Activated T-helper 17 cell treated with anti-CD3 and anti-CD28 coated beads, Interleukin-2, amount 50 U/mL, for 72 hours (primary cell): Measurements from ENCODE around the gene ALKBH4. TPM values are rescaled to one million over a fixed set of nuclear protein-coding genes. Genes with fewer than 3 reads are reported as not detected.
A peak's percentile ranks its signal among the peaks of the same experiment; 100 is the strongest.
"Not testable (repeated sequence)": the region's sequence is repeated elsewhere in the genome, so short reads cannot be mapped to it uniquely, and the experiment has no call there.

Experiments used
- ATAC-seq: fragments of 150-1000 bp; cut with Tn5 transposase; replicated peaks from 2 replicates; pipeline ENCODE4 v1.10.0; 2021; ENCODE audit warnings: mild to moderate bottlenecking, moderate library complexity
- H3K27ac Mint-ChIP-seq: one replicate; pipeline ENCODE4 v1.8.0; 2022; ENCODE audit warnings: mixed read lengths
- H3K27me3 Mint-ChIP-seq: one replicate; pipeline ENCODE4 v1.8.0; 2022; ENCODE audit warnings: mixed read lengths
- H3K36me3 Mint-ChIP-seq: one replicate; pipeline ENCODE4 v1.8.0; 2022; ENCODE audit warnings: low read depth, mild to moderate bottlenecking, mixed read lengths
- H3K4me1 Mint-ChIP-seq: one replicate; pipeline ENCODE4 v1.8.0; 2022; ENCODE audit warnings: mixed read lengths
- H3K4me3 Mint-ChIP-seq: one replicate; pipeline ENCODE4 v1.8.0; 2022; ENCODE audit warnings: mild to moderate bottlenecking, mixed read lengths
- H3K9me3 Mint-ChIP-seq: one replicate; pipeline ENCODE4 v1.8.0; 2022; ENCODE audit warnings: mixed read lengths
- total RNA-seq, 2 donors: library from RNA; stranded (reverse); gene quantifications; one replicate each; pipeline ENCODE4 v1.2.3, GENCODE V29; 2022

Gene ALKBH4
- total RNA-seq, 2 donors from 2014 or later, result 9.0 to 9.2 TPM

DNA sequence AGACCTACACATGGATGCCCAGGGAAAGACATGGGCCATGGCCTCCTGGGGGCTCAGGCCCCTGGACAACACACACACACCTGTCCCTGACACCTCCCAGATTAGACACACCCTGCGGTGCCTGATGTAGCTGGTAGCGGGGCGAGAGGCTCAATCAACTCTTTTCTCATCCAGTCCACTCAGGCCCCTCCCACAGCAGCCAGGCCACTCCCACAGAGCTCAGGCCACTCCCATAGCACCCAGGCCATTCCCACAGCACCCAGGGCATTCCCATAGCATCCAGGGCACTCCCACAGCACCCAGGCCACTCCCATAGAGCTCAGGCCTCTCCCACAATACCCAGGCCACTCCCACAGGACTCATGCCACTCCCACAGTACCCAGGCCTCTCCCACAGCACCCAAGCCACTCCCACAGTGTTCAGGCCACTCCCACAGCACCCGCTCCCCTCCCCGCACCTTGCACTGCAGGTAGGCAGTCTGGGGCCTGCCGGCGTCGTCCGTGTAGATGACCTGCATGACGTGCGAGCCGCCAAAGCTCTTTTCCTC is 25.9 kb upstream of the ALKBH4 start:
- not testable (repeated sequence) for H3K36me3 Mint-ChIP-seq, H3K4me1 Mint-ChIP-seq, H3K27ac Mint-ChIP-seq, H3K4me3 Mint-ChIP-seq, H3K27me3 Mint-ChIP-seq, H3K9me3 Mint-ChIP-seq
- ATAC-seq, result peak; percentile 73

DNA sequence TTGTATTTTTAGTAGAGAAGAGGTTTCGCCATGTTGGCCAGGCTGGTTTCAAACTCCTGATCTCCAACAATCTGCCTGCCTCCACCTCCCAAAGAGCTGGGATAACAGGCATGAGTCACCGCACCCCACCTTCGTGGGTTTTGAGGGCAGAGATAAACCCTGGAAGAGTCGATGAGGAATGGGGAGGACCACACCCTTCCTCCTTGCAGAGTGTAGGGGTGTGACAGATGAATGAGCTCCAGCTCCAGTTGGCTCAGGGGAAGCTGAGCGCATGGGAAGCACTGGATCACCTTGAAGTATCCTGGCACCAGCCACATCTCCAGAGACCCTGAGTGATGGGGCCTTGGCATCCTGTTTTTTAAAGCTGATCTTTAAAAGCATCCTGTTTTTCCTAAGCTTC is 19.7 kb upstream of the ALKBH4 start:
- H3K36me3 Mint-ChIP-seq, H3K27ac Mint-ChIP-seq, H3K4me1 Mint-ChIP-seq, H3K4me3 Mint-ChIP-seq, H3K9me3 Mint-ChIP-seq, H3K27me3 Mint-ChIP-seq, ATAC-seq: not testable (repeated sequence)

DNA sequence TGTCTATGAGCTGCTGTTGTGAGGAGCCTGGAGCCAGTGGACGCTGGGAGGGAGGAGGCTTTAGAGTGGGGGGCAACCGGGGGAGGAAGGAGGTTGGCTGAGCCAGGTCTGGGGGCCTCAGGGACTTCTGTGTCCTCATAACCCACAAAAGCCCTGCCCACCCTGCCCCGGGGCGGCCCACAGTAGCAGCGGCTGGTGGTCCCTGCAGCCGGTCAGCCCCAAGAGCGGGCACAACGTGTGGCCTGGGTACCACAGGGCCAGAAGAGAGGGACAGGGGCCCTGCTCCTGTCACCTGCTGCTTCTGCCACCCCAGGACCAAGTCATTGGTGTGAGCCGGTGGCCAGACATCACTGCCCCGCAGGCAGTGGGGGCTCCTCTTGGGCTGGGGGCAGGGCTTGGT is 17.3 kb upstream of the ALKBH4 start:
- not testable (repeated sequence) for ATAC-seq, H3K4me1 Mint-ChIP-seq, H3K9me3 Mint-ChIP-seq, H3K27me3 Mint-ChIP-seq, H3K36me3 Mint-ChIP-seq, H3K4me3 Mint-ChIP-seq, H3K27ac Mint-ChIP-seq

DNA sequence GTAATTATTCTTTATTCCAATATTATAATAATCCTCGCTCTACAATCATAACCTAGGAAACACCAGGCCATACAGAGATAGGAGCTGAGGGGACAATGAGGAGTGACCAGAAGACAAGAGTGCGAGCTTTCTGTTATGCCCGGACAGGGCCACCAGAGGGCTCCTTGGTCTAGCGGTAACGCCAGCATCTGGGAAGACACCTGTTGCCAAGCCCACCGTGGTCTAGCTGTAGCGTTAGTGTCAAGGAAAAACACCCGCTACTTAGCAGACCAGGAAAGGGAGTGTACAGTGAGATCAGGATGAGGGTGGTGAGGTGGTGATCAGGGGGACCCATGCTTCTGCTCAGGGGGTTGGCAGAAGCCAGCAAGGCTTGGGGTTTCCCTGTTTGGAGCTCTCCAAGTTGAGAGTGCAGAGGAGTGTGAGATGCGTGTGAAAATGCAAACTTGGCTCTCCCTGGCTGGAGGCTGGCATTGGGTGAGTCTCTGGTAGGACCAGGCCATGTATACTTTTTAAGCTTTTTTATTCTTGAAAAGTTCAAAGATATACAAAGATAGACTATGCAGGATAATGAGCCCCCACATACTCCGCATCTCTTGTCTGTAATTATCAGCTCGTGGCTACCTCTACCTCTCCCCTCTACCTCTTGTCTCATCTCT is 15.4 kb upstream of the ALKBH4 start:
- H3K9me3 Mint-ChIP-seq, H3K27me3 Mint-ChIP-seq, H3K36me3 Mint-ChIP-seq, H3K4me1 Mint-ChIP-seq, H3K27ac Mint-ChIP-seq, H3K4me3 Mint-ChIP-seq, ATAC-seq: not testable (repeated sequence)

DNA sequence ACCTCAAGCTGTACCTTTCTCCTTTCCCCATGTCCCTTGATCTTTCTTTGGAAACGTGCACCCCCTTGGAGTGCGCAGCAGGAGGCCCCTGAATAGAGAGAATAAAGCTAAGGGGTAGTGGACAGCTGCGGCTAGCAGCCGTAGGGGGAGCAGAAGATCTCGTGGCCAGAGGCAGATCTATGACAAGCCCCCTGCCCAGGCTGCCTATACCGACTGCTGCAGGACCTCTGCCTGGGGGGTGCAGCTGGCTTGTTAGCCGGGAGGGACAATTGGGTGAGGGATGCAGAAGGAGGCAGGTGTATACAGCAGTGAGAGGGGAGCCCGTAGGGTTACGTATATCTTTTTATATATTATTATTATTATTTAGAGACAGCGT is 14.5 kb upstream of the ALKBH4 start:
- not testable (repeated sequence) for H3K4me3 Mint-ChIP-seq, H3K9me3 Mint-ChIP-seq, H3K4me1 Mint-ChIP-seq, H3K27me3 Mint-ChIP-seq, H3K36me3 Mint-ChIP-seq, H3K27ac Mint-ChIP-seq
- peak; percentile 20 for ATAC-seq

DNA sequence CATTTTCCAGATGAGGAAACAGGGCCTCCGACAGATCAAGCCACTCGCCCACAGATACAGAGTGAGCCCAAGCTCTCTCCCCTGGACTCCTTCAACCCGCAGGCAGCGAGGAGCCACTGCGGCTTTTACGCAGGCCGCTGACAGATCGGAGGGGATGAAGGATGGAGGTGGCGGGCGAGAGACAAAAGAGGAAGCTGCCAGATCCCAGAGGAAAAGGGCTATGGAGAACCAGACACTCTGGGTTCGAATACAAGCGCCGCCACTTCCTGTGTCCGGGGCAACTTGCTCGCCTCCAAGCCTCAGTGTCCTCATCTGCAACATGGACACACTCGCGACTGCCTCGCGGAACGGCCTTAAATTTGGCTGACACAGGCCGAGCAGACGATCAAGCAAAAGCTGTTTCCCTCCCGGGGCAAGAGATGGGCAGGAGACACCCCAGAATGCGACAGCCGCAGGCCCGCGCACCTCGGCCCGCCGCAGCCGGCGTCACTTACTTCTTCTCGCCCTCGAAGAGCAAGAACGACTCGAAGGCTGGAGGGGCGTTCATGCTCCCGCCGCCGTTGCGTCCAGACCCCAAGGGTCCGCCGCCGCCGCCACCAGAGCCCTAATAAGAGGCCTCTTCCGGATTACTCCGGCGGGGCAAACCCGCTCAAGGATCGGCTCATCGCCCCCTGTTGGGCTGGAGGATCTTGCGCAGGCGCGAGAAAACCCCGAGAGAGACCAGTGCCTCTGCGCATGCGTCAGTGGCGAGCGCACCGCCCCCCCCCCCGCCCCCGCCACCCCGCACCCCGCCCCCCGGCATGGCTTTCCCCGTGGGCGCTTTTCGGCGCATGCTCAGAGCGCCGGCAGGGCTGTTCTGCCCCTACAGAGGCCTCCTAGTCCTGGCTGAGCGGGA is 13.9 kb upstream of the ALKBH4 start, which contains the start of gene POLR2J:
Gene POLR2J, minus strand, starts transcription at position 609 of the 895 bp plus-strand sequence. Its CDS starts 62 bp downstream, at position 547.
- not testable (repeated sequence) for H3K4me1 Mint-ChIP-seq, H3K27ac Mint-ChIP-seq

DNA sequence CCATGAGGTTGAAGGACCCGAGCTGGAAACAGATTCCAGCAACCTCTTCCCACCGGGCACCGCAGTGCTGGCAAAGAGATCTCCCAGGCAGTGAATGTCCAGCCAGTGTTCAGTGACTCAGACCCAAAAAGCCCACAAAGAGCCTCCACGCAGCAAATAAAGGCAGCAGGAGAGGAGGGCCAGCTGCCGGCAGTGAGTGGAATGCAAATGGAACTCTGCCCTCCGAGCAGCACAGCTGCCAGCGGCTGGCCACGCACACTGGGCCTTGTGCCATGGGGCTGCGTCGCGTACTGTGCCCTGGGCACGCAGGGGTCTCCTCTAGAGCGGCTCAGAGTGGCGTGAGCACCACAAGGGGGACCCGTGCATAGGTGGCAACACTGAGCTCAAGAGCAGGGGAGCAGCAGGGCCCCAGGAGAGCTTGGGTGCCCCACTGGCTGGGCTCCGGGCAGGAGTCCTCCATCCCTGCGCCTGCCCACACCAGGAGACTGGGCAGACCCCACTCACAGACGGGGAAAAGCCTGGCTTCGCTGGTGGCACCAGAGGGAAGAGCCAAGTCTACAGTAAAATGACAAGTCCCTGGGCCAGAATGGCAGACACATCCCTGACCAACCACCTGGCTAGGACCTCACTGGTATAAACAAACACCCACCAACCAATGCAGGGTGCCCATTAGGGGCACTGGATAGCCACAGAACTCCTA is 10.2 kb upstream of the ALKBH4 start:
- not testable (repeated sequence) for ATAC-seq, H3K27me3 Mint-ChIP-seq, H3K9me3 Mint-ChIP-seq, H3K27ac Mint-ChIP-seq, H3K4me1 Mint-ChIP-seq, H3K4me3 Mint-ChIP-seq
- H3K36me3 Mint-ChIP-seq, result peaks cover 23% of the 10 kb centered on the region

More for the DNA sequence above, 13.9 kb upstream of the ALKBH4 start, which contains the start of gene POLR2J:
- not testable (repeated sequence) for H3K36me3 Mint-ChIP-seq, H3K27me3 Mint-ChIP-seq, H3K9me3 Mint-ChIP-seq
- ATAC-seq, result peak; percentile 85
- peak within 1 kb of the TSS; percentile 64 for H3K4me3 Mint-ChIP-seq

DNA sequence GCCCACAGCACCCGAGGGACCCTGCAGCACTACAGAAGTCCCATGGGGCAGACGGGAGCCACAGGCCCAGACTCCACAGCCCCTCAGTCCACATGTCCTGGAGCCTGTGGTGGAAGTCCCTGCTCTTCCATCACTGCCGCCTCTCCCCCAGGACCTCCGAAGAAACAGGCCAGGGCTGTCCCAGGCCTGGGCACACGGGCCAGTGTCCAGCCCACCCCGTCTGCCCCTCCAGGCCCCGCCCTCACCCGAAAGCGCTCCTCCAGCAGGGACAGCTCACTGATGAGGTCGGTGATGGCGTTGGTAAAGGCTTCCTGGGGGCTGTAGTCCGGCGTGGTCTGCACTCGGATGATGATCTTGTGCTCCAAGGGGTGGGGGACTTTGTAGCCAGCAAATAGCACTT is 9.5 kb upstream of the ALKBH4 start:
- not testable (repeated sequence) for ATAC-seq, H3K4me3 Mint-ChIP-seq, H3K4me1 Mint-ChIP-seq, H3K27ac Mint-ChIP-seq, H3K9me3 Mint-ChIP-seq, H3K27me3 Mint-ChIP-seq
- peaks cover 23% of the 10 kb centered on the region for H3K36me3 Mint-ChIP-seq

DNA sequence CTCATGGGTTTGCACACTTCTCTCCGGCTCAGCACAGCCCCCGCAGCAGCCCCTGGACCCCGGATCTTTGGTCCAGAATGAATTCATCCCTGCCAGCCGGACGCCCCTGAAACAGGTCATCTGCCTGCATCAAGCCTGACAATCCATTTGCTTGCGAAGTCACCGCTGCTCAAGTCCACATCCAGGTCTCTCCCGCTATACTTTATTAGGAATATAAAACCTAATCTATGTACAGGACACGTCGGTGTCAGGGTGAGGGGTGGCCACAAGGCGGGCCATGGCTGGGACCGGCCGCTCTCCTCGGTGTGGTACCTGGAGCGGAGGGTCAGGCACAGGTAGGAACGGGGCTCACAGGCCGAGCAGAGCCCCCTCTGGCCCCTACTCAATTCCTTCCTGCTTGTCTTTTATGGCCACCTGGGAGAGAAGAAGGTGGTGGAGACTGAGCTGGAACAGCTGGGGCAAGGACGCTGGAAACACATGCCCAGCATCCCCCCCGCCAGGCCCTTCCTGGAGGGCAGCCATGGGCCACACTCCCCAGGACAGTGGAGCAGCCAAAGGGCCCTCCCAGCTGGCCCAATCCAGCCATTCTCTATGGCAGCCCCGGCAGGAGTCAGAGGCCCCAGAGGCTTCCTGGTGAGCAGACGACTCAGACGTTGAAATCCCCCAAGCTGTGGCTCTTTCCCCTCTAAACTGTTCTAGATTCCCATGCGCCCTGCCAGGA is 8.8 kb upstream of the ALKBH4 start:
- ATAC-seq, result no peak
- Mint-ChIP-seq H3K4me3 (no peak overlapping the region), H3K36me3 (peaks cover 23% of the 10 kb centered on the region), H3K4me1 (no peaks in the 10 kb centered on the region), H3K9me3 (no peaks in the 10 kb centered on the region), H3K27ac (no peak overlapping the region), H3K27me3 (no peaks in the 10 kb centered on the region)

DNA sequence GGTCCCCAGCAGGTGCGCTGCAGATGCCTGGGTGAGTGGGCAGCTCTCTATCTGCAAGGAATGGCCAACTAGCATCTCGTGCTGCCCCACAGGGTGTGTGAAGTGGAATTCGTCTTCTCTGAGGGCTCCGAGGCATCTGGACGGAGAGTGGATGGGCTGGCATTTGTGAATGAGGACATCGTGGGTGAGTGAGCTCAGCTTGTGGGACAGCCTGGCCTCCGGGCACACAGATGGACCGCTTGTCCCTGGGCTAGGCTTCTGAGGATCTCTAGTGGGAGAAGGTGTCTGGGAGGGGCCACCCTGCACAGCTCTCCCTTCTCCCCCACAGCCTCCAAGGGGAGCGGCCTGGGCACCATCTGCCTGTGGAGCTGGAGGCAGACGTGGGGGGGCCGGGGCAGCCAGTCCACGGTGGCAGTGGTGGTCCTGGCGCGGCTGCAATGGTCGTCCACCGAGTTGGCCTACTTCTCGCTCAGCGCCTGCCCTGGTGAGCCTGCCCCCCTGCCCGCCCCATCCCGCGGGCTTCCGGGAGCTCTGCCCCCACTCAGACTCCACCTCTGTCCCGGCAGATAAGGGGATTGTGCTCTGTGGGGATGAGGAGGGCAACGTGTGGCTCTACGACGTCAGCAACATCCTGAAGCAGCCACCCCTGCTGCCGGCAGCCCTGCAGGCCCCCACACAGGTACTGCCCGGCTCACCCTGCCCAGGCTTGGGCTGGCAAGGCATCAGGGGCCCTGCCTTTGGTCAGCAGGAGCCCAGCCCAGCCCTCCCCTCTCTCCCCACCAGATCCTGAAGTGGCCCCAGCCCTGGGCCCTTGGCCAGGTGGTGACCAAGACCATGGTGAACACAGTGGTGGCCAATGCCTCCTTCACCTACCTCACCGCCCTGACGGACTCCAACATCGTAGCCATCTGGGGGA is 7.7 kb upstream of the ALKBH4 start:
- Mint-ChIP-seq H3K27ac (no peak overlapping the region), H3K4me3 (no peak overlapping the region), H3K36me3 (peaks cover 23% of the 10 kb centered on the region), H3K27me3 (no peaks in the 10 kb centered on the region), H3K4me1 (no peaks in the 10 kb centered on the region), H3K9me3 (no peaks in the 10 kb centered on the region)
- peak; percentile 8 for ATAC-seq

DNA sequence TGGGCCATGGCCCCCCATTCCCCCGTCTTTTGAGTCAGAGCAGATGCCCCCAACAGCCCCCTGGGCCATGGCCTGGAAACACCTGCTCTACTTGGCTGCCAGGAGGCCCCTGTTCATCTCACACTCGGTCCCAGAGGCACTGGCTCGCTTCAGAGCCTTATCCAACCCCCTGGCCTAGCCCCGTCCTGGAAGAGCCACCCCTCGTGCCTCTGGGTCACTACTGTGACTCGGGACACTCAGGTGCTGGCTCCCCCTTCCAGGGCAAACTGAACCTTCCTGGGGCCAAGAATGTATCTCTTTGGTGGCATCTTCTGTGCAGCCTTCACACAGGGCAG is 7.1 kb upstream of the ALKBH4 start:
- no peaks in the 10 kb centered on the region for H3K9me3 Mint-ChIP-seq
- H3K36me3 Mint-ChIP-seq, result peaks cover 23% of the 10 kb centered on the region
- no peak for ATAC-seq
- H3K27me3 Mint-ChIP-seq, result no peaks in the 10 kb centered on the region
- H3K27ac Mint-ChIP-seq, result no peak overlapping the region
- peaks cover 2% of the 10 kb centered on the region for H3K4me1 Mint-ChIP-seq
- H3K4me3 Mint-ChIP-seq, result no peak overlapping the region

DNA sequence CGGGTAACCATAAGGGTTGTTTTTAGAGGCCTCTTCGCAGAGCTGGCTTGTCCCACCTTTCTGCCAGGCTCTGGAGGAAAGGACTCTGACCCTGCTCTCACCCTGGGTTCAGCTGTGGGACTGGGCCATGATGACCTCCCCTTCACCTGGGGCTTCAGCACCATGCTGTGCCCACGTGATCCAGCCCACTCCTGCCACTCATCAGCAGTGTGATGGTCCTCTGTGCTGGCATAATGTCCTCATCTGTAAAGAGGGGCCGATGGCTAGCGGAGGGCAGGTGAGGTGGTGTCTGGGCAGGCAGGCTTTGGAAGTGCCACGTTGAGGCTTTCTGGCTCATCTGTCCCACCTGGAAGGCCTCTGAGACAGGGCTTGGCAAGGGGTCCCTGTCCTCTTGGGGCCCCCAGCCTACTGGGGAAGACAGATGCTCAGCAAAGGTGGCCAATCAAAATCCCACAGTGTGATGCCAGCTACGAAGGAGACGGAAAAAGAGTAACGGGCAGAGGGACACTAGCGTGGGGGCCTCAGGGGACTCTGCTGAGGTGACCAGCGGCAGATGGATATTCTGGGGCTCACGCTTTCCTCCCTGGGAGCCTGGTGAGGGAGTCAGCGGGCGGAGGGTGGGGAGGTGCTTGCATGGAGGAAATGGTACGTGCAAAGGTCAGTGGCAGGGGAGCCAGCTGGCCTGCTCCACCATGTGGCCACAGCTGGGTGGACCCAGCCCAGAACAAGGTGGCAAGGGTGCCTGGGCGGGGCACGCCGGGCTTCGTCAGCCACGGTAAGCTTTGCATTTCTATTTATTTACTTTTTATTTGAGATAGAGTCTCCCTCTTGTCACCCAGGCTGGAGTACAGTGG is 5.5 kb upstream of the ALKBH4 start:
- Mint-ChIP-seq H3K27me3 (no peaks in the 10 kb centered on the region), H3K36me3 (peaks cover 23% of the 10 kb centered on the region), H3K27ac (no peak overlapping the region), H3K4me3 (no peak overlapping the region), H3K9me3 (no peaks in the 10 kb centered on the region), H3K4me1 (peaks cover 4% of the 10 kb centered on the region)
- no peak for ATAC-seq
